GM10248 (cell line): Measurements from ENCODE around the gene B4GALNT3.

Experiments
- CTCF ChIA-PET: fragments of 300-600 bp; sonication (Branson Sonifier 250); formaldehyde crosslinking; extraction: SDS; loops from one replicate; lab custom pipeline; 2021; ENCODE audit warnings: antibody characterized with exemption; lab: Yijun Ruan, JAX
- POLR2A ChIA-PET: fragments of 350-650 bp; sonication (Branson Sonifier 250); formaldehyde crosslinking; extraction: SDS; loops from one replicate; lab custom pipeline; 2020; ENCODE audit warnings: antibody characterized with exemption; lab: Yijun Ruan, JAX
- DNase-seq: peaks from one replicate; pipeline ENCODE4 v3.0.0; 2012; ENCODE audit errors: extremely low spot score
- TF ChIP-seq, protein P1 (sequence below): IDR thresholded peaks from 2 replicates; pipeline ENCODE4 v1.5.1; 2012; ENCODE audit warnings: mild to moderate bottlenecking, low read depth; ENCODE audit errors: extremely low read depth, missing control alignments, control extremely low read depth

B4GALNT3 gene

DNA sequence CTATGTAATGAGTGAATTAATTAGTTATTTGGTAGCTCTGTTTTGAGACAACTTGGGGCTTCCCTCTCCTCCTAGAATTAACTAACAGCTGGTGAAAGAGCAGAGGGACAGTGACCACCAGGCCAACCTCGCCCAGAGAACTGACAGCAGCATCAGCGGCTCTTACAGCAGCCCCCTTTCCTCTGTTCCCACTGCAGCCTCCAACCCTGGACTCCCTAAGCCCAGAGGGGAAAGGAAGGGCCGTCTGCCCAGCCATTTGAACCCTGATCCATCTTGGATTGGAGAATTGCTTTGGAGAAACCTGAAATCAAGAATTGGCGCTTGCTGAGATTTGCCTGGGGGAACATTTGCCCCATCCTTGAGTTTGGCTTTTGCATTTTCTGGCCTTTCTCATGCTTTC lies 45.5 kb downstream of the B4GALNT3 start:
- CTCF ChIA-PET, result interaction anchor here (0.9 to 1.6 kb wide), 2 partner anchors 10 to 53 kb away, joined by 3 to 4 read pairs; no protein-coding TSS in a partner anchor
- POLR2A ChIA-PET, result no interaction called here
- no peak for DNase-seq
- TF ChIP-seq, protein P1, sequence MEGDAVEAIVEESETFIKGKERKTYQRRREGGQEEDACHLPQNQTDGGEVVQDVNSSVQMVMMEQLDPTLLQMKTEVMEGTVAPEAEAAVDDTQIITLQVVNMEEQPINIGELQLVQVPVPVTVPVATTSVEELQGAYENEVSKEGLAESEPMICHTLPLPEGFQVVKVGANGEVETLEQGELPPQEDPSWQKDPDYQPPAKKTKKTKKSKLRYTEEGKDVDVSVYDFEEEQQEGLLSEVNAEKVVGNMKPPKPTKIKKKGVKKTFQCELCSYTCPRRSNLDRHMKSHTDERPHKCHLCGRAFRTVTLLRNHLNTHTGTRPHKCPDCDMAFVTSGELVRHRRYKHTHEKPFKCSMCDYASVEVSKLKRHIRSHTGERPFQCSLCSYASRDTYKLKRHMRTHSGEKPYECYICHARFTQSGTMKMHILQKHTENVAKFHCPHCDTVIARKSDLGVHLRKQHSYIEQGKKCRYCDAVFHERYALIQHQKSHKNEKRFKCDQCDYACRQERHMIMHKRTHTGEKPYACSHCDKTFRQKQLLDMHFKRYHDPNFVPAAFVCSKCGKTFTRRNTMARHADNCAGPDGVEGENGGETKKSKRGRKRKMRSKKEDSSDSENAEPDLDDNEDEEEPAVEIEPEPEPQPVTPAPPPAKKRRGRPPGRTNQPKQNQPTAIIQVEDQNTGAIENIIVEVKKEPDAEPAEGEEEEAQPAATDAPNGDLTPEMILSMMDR, result no peak

DNA sequence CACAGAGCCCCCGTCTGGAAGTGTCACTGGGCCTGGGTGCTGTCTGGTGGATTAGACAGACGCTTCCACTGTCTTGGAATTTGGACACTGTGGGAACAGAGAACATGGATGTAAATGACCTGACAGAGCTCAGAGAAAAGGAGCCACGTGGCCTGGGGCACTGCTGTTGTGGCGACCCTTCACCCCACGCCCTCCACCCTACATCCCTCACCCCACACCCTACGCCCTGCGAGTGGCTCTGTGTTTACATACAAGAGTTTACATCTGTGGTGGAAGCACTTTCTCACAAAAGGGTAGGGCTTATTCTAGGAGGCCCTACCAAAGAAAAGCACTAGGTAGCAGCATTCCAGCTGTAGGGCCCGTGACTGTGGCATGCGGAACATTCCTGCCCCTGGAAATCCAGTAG lies 47.7 kb downstream of the B4GALNT3 start:
- DNase-seq, result no peak
- TF ChIP-seq, protein P1, result no peak
- POLR2A ChIA-PET, result no interaction called here
- CTCF ChIA-PET, result interaction anchor here (0.7 to 1.1 kb wide), 3 partner anchors 12 to 24 kb away, joined by 3 read pairs; no protein-coding TSS in a partner anchor

DNA sequence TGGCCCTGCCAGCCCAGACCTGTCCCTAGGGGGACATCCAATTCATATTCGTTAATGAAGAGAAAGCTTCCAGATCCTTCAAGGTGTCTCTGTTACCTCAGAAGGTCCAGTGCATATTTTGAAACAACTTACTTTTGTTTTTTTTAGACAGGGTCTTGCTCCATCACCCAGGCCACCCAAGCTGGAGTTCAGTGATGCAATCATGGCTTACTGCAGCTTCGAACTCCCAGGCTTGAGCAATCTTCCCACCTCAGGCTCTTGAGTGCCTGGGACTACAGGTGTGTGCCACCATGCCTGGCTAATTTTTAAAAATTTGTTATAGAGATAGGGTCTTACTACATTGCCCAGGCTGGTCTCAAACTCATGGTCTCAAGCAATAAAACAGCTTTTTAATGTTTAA lies 48.4 kb downstream of the B4GALNT3 start:
- ChIA-PET POLR2A (no interaction called here), CTCF (interaction anchor here (0.7 to 1.5 kb wide), 4 partner anchors 8 to 25 kb away, joined by 3 to 7 read pairs (median 4); no protein-coding TSS in a partner anchor)
- TF ChIP-seq, protein P1, result no peak
- DNase-seq, result no peak

DNA sequence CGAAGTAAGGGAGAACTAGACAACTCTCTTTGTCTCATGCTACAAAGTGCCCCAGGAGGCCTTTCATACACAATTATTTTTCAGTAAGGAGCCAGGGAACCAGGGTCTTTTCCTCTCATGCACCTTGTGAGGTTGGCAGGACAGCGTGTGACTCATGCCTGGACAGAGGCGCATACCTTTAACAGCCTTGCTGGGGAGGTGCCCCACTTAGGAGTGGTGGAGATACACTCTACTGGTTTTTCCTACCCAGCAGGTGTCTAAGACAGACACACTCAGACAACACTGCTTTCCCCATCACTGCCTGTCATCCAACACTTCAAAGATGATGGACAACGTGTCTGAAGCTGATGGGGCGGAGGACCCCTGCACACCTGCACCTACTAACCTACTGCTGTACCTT lies 49.1 kb downstream of the B4GALNT3 start:
- POLR2A ChIA-PET, result no interaction called here

DNA sequence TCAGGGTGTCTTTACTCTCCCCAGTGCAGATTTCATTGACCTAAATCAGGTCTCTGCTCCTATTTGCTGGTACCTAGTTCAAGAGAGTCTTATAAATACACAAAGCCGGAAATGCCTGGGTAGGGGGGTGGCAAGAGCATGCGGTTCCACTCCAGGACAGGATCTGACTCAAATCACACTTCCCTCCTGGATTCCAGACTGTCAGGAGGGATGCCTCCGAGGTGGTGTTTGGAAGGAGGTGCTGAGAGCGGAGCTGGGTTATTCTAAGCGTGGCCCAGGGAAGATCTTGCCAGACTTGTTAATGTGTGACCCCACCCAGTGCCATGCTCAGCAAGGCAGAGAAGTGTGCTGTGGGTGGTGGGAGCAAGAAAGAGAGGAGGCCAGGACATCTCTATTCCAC lies 49.8 kb downstream of the B4GALNT3 start:
- ChIA-PET CTCF (interaction anchor here (1.2 to 1.5 kb wide), 2 partner anchors 9 to 10 kb away, joined by 4 to 7 read pairs; no protein-coding TSS in a partner anchor), POLR2A (no interaction called here)
- no peak for DNase-seq
- TF ChIP-seq, protein P1, result no peak

More for the DNA sequence above, 49.1 kb downstream of the B4GALNT3 start:
- CTCF ChIA-PET, result interaction anchor here (1.2 to 1.5 kb wide), 2 partner anchors 9 to 10 kb away, joined by 4 to 7 read pairs; no protein-coding TSS in a partner anchor
- TF ChIP-seq, protein P1, result no peak
- no peak for DNase-seq

DNA sequence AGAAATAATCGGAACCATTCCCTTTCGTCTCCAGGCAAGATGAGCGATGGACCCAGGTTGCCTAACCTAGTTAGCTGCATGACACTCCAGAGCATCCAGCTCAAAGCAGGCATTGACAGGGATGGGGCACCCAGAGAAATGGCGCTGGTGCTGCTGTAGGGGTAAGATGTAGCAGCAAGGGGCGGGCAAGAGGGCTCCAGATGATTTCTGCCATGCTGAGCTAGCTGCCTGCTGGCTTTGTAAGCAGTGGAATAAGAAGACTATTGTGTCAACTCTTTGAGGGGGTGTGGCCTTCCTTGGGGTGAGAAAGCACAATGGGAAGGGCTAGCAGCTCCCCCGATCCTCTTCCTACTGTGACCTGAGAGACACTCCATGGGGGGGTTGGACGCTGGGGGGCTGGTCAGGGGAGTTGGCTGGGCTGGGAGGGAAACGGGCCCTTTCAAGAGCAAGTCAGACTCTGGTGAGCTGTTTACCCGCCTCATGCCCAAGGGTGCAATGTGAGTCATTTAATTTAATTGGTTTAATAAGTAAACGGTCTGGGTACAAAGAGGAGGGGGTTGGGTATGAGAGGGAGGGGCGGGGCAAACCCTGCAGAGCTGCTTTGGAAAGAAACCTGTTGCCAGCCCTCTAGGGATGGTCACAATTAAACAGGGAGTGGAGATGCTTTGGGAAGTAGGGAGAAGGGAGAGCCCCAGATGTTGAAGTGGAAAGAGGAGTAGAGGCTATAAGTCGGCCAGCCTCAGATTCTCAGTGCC lies 50.5 kb downstream of the B4GALNT3 start:
- TF ChIP-seq, protein P1, result no peak
- CTCF ChIA-PET, result interaction anchor here (1.0 kb wide), 1 partner anchor 10 kb away, joined by 4 read pairs; no protein-coding TSS in a partner anchor
- no peak for DNase-seq
- POLR2A ChIA-PET, result no interaction called here
